HG02571 (cell line): ENCODE data around the gene LRP8.
"Not testable (repeated sequence)": the region's sequence is repeated elsewhere in the genome, so short reads cannot be mapped to it uniquely, and the experiment has no call there.

Experiments
- ATAC-seq: cut with Tn5 transposase; IDR thresholded peaks from one replicate; pipeline ENCODE4 v1.9.1; 2021; ENCODE audit warnings: mild to moderate bottlenecking, moderate library complexity; ENCODE audit not compliant: unreplicated experiment

The LRP8 gene

DNA sequence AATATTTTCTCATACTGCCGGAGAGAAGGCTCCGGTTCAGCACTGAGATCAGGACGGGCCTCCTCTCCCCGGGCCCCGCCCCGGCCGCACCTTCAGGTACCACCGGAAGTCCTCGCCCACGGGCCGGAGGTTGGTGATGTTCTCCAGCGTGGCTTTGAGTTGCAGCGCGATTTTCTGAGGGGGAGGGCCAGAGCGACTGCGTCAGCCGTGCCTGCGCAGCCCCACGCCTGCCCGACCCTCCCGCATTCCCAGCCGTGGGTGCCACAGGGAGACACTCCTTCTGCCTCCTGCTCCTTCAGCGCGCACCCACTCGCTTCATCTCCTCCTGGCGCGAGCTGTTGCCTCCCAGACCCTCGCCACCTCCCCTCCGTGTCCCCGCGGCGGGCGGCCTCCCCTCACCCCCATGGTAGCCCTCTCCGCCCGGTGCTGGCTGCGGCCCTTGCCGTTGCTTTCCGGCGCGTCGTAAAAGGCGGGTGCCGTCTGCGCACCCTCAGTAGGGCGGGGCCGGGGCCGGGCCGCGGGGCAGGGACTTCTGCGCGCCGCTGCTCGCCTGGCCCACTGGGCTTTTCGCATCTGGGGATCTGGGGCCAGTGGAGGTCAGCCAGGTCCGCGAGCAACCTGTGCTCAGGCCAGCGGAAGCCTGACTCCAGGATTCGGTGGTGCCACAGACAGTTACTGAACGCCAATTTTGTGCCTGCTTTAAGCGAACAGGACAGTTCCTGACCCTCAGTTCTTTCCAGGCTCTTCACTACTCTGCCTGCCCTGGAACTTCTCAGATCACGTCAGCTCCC lies 107.5 kb downstream of the LRP8 start, which contains the start of gene CZIB:
Gene CZIB (minus strand): TSS at position 464 of the 791 bp plus-strand sequence. CDS start 59 bp downstream, at position 405.
- peak; percentile 87 for ATAC-seq

DNA sequence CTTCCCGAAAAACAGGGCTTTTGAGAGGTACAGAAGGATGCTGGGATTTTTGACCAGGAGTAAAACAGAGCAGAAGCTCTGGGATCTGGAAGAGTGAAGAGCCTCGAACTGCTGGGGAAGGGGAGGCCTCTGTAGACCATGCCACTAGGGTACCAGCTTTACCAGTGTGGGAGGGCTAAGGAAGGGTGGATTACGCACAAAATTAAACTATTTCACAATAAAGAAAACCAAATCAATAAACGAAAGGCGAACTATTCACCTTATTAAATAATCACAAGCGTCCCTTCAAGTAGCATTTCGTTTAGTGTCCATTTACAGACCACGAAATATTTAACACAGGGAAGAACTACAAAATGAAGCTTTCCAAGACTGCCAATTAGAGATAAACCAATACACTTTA lies 108.2 kb downstream of the LRP8 start:
- no peak for ATAC-seq

DNA sequence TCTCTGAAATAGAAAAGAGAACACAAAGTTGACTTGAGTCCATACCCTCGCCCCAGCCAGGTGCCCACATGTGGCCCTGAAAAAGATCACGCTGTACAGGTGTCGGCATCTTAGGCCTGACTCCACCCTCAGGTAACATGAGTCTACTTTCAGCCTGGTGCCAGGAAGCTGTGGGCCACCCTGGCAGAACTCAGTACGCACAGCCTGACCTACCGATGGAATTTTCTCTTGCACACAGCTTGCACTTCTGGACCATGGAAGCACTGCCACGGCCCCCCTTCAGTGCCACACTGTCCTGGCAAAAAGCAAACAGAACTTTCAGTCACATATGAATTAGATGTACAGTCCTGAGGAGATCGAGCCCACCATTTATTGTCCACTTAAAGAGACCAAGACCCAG lies 109.7 kb downstream of the LRP8 start:
- no peak for ATAC-seq

DNA sequence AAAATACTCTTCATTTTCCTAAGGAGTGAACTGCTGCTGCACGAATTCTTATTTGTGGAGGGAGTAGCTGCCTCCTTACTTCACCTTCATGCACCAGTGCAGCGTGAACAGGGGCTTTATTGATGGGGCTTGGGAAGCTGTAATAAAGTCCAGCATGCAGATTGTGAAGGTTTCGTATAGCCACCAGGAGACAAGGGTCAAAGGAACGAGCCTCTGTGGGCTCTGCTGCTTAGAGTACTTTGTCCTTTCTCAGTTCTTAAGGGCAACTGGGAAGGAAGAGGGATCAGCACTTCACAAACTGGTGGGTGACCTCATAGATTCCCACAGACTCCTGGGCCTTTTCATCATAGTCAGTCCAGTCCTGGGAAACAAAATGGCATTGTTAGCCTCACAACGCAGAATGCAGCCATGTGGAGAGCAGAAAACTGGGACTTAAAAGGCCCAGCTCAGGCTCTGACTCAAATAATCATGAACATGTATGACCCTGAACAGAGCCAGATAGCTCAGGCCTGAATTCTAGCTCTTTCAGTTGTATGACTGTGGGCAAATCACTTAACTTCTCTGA lies 113.4 kb downstream of the LRP8 start:
- ATAC-seq, result no peak

DNA sequence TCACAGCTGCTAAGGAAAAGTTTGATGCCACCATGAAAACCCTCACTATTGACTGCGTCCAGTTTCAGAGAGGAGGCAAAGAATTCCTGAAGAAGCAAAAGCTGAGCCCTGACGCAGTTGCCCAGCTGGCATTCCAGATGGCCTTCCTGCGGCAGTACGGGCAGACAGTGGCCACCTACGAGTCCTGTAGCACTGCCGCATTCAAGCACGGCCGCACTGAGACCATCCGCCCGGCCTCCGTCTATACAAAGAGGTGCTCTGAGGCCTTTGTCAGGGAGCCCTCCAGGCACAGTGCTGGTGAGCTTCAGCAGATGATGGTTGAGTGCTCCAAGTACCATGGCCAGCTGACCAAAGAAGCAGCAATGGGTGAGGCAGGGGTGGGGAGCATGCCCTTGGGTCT lies 116.9 kb downstream of the LRP8 start:
- ATAC-seq, result no peak

DNA sequence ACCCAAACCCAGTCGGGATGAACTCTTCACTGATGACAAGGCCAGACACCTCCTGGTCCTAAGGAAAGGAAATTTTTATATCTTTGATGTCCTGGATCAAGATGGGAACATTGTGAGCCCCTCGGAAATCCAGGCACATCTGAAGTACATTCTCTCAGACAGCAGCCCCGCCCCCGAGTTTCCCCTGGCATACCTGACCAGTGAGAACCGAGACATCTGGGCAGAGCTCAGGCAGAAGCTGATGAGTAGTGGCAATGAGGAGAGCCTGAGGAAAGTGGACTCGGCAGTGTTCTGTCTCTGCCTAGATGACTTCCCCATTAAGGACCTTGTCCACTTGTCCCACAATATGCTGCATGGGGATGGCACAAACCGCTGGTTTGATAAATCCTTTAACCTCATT lies 117.5 kb downstream of the LRP8 start:
- no peak for ATAC-seq

DNA sequence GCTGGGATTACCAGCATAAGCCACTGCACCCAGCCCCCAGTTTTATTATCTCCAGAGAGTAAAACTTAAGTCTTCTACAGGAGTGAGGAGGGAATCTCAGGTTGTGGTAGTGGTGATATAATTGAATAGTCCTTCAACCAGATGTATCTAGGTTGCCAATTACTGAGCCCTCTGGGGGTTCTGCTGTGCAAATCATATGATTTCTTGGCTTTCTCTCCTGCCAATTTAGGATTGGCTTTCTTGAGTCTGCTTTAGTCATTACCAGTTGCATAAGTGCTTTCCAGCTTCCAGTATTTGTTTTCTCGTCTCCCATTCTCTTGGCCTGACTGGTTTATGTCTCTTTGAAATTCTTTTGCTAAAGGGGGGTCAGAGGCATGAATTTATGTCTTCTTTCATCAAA lies 120.1 kb downstream of the LRP8 start:
- no peak for ATAC-seq

DNA sequence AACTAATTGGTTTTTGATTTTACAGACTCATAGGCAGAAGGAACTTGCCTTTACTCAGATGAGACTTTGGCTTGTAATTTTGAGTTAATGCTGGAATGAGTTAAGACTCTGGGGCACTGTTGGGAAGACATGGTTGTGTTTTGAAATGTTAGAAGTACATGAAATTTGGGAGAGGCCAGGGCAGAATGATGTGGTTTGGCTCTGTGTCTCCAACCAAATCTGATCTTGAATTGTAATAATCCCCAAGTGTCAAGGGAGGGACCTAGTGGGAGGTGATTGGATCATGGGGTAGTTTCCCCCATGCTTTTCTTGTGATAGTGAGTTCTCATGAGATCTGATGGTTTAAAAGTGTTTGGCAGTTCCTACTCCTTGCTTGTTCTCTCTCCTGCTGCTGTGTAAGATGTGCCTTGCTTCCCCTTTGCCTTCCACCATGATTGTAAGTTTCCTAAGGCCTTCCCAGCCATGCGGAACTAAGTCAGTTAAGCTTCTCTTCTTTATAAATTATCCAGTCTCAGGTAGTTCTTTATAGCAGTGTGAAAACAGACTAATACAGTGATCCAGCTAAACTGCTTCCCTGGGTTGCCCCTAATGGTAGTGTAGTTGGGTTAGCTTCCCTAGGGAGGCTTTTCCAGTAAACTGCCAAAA lies 121.0 kb downstream of the LRP8 start:
- ATAC-seq, result no peak

DNA sequence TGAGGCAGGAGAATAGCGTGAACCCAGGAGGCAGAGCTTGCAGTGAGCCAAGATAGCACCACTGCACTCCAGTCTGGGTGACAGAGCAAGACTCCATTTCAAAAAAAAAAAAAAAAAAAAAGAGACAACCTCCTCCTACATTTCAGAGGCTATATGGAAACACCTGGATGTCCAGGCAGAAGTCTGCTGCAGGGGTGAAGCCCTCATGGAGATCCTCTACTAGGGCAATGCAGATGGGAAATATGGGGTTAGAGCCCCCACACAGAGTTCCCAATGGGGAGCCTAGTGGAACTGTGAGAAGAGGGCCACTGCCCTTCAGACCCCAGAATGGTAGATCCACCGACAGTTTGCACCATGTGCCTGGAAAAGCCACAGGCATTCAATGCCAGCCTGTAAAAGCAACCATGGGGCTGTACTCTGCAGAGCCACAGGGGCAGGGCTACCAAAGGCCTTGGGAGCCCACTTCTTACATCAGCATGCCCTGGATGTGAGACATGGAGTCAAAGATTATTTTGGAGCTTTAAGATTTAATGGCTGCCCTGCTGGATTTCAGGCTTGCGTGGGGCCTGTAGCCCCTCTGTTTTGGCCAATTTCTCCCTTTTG lies 121.7 kb downstream of the LRP8 start:
- ATAC-seq, result not testable (repeated sequence)

DNA sequence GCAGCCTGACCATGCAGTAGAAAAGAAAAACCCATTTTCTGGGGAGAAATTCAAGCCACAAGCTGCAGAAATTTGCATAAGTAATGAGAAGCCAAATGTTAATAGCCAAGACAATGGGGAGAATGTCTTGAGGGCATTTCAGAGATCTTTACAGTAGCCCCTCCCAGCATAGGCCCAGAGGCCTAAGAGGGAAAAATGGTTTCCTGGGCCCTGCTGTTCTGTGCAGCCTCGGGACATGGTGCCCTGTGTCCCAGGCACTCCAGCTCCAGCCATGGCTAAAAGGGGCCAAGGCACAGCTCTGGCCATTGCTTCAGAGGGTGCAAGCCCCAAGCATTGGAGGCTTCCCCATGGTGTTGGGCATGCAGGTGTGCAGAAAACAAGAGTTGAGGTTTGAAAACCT lies 122.4 kb downstream of the LRP8 start:
- not testable (repeated sequence) for ATAC-seq

DNA sequence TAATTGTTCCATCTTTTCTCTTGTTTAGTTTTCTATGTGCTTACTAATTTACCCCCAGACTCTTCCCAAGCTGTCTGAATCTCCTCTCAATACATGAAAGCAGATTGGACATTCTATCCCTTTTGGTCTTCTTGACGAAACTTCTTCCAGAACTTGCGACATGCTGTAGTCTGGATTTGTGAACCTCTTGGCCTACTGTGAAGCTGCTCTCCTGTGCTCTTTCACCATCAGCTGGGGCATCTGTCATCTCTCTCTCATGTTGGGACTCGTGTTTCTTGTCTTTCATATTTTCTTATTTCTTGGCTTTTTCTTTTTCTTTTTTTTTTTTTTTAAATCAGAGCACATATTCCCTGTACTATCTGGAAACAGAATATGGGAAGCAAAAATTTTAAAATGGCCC lies 124.4 kb downstream of the LRP8 start:
- no peak for ATAC-seq

DNA sequence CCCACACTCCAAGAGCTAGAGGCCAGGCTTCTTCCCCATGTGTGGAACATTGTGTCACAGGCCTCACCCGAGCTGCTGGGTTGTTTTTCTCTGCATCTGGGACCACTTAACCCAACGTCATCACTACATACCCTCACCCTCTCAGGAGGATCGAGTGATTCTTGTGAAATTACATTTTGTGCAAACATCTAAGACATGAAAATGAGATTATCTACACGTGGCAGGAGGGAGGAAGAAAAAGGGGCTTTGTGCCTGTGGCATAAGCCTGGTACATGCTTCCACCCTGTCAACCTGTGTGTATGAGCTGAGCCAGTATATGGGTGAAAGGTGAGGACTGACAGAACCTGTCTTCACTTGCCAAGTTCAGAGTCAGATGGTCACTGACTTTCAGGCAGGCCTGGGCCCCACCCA lies 129.6 kb downstream of the LRP8 start:
- no peak for ATAC-seq

DNA sequence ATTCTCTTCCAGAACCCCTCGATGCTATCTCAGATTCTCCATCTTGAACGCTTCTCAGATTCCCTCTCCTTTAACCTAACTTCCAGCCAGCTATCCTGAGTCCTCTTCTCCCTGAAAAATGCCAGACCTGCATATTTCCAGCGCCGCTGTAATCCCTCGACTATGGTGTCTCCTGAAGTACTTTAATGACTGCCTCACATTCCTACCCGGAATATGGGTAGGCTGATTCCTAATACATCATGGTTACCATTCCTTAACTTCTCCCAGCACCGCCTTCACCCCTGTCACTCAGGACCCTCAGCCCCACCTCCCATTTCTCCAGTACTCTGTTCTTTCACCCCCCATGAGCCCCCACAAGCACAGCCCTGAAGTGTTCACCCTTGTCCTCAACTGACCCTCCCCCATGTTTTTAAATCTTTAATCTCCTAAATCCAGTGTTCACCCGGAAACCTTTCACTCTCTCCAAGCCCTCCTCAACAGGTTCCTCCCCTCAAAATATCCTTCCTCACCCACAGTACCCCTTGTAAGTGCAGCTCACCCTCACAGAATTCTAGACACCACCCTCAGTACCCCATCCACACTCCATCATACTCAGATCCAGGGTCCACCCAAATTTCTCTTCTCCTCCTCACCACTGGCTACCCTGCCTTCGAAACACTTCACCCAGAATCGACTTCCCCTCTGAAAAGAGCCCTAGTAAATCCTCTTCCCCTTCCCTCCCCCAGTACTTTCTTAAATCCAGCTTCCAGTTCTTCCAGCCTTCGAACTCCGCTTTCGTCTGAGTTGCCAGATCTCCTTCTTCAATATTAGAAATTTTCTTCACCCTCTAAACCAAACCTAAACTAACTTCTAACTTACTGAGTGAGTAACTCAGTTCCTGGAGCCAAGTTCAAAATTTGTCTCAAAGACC lies 130.3 kb downstream of the LRP8 start:
- no peak for ATAC-seq

DNA sequence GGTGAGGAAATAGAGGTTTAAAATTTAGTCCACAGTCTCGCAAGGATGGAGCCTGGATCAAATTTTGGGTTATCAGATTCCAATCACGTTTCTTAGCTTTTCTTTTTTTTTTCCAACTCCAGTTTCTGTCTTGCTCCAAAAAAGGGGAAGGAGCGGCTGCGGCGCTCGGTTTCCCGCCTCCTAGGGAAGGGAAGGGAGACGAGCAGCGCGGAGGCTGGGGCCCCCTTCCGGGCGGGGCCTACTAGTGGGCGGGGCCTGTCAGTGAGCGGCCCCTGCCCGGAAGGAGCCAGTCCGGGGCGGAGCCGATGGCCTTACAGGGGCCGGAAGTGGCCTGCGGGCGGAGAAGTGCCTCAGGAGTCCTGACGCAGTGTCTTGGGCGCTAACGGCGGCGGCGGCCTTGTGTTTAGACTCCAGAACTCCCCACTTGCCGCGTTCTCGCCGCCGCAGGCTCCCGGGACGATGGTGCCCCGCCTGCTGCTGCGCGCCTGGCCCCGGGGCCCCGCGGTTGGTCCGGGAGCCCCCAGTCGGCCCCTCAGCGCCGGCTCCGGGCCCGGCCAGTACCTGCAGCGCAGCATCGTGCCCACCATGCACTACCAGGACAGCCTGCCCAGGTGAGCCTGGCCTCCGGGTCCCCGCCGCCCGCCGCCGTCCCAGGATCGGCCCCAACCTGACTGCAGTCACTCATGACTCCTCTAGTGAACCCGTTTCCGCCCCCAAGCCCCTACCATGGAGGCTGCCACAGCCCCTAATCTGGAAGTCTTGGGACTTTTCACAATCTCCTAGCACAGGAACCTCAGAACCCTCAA lies 131.2 kb downstream of the LRP8 start, which contains the start of gene CPT2:
Gene CPT2 (plus strand): TSS at position 340 of the 806 bp plus-strand sequence. CDS start 120 bp downstream, at position 460.
- ATAC-seq, result peak; percentile 98

DNA sequence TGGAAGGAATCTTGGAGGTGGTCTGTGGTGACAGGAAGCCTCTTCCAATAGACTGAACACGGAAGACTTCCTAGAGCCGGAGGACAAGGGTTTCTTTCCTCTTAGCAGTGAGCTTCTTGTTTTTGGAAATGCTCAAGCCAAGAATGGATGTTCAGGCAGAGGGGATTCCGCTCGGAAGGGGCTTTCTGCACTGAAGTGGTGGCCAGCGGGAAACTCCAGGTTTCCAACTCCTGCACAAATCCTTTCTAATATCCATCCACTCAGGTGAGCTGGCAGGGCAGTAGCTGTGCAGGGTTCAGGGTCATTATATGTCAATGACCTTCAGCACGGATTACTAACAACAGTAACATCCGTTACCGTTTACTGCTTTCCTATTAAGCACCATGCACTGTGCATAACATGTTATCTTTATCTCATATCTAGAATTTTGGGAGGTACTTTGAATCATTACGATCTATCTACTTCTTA lies 131.8 kb downstream of the LRP8 start:
- no peak for ATAC-seq

DNA sequence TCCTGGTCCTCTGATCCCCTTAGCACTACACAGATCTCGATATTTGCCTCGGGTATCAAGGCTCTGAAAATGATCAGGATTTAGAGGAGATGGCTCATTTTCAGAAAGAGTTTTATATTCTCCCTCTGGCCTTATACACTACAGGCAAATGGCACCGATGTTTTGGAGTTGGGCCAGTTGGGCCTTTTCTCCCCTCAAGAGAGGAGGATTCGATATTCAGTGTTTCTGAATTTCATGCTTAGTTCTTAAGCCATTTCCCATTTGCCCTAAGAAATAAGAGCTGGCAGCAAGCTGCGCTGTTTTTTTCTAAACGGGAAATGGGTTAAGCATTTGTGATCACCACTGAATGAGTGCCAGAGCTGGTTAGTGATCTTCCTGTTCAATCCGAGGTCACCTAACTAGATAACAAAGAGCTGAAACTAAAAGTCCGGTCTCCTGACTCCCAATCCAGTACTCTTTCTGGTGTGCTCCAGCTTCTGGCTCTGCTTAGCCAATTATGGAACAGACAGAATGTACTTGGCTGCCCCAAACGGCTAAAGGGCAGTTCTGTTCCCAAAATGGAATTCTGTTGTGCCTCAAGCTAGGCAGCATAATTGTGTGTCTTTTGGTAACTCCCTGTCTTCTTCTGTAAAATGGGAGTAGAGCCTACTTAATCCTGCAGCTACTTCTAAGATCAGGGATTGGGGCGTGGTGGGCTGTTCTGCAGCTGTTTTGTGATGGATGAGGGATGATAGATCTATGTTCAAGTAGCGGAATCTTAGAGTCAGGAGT lies 132.4 kb downstream of the LRP8 start:
- ATAC-seq, result no peak
